ENCODE measurements around the gene PIP4K2C.

The PIP4K2C gene

DNA sequence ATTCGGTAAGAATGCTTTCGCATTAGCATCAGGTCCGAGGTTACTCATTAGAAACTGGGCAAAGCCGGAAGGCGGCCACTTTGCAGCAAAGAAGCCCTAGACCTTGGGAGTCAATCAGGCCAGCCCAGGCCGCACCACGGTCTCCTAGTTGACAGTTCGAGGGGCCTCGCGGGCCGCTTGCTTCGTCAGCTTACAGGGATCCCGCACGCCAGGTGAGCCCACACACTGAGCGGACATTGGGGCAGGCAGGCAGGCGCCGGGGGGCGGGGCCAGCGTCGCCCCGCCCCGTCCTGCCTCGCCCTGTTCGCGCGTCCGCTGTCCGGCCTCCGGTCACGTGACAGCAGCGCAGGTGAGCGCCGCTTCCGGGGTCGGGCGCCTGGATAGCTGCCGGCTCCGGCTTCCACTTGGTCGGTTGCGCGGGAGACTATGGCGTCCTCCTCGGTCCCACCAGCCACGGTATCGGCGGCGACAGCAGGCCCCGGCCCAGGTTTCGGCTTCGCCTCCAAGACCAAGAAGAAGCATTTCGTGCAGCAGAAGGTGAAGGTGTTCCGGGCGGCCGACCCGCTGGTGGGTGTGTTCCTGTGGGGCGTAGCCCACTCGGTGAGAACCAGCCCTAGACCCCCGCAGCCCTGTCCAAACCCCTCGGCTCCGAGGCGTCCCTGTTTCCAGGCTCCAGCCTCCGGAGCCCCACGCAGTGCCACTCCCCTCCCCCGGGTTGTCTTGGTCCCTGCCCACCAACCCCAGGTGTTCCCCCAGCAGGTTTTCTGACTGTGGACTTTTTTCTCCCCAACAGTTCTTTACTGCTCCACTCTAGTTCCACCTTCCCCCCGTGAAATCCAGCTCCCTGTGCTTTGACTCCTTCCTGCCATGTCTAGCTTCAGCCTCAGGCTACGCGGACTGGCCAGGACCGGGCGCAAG lies at the start of gene PIP4K2C:
Gene PIP4K2C, plus strand, starts transcription at position 329 of the 918 bp plus-strand sequence. Its CDS starts 98 bp downstream, at position 427.
- DNase-seq (ENCODE audit: low read depth in 2 of 2), result peak; percentile 41 to 52

GRCh38 chr12:57541717-57542116 lies 49.3 kb upstream of the PIP4K2C start:
- DNase-seq (ENCODE audit: low read depth in 2 of 2), result no peak

- no peak for DNase-seq (ENCODE audit: low read depth in 2 of 2)
Measured at GRCh38 chr12:57543581-57543980, 47.4 kb upstream of the PIP4K2C start.

DNA sequence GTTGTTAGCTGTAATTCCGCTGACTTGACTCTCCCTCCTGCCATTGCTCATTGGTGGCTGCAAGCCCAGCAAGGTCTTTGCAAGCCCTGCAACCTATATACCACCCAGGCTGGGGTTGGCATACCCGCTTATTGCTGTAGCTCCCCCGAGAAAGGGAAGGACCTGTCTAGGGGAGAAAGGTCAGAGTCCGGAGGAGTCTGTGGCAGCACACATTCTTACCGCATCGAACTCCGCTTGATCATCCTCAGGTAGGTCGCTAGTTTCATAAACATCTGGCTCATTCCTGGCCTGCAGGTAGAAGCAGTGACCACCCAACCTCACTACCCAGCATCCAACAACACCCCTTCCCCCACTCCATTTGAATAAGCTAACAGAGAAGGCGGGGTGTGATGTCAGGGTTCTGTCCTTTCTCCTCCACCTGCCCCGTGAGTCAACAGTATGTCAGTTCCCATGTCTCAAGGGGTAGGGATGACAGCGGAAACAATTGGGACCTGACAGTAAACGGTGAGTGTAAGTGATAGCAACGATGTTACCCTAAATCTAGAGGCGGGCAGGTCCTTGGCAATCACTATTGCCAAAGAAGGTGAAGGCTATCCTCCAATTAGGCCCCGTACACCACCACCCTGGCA lies 45.1 kb upstream of the PIP4K2C start:
- DNase-seq (ENCODE audit: low read depth in 2 of 2), result no peak

GRCh38 chr12:57546438-57547287 lies 44.3 kb upstream of the PIP4K2C start, which contains the start of gene DCTN2:
Gene DCTN2 (minus strand): TSS chr12:57547192. CDS start chr12:57547063, 129 bp downstream.
- peak; percentile 80 to 88 for DNase-seq (ENCODE audit: low read depth in 2 of 2)

- no peak for DNase-seq (ENCODE audit: low read depth in 2 of 2)
Measured at GRCh38 chr12:57547288-57548012, 43.5 kb upstream of the PIP4K2C start.

- no peak for DNase-seq (ENCODE audit: low read depth in 2 of 2)
Measured at GRCh38 chr12:57548013-57548315, 43.0 kb upstream of the PIP4K2C start.

DNA sequence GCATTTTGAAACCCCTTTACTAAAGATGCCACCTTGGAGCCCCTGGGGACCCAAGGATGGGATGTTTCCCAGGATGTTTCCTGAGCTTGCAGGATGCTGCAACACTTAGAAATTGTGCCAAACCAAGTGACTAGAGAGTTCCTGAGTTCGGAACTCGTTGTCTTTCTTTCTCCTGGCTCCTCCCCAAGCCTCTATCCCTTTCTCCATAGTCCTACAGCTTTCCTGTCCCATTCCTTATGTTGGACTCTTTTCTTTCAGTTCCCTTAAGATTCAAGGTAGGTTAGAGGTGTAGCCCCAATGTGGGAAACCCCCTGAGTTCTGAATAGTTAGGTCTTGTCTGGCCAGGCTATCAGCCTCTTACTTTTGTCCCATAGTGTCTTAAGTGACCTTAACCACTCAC lies 42.5 kb upstream of the PIP4K2C start:
- no peak for DNase-seq (ENCODE audit: low read depth in 2 of 2)

GRCh38 chr12:57549203-57549908 lies 41.6 kb upstream of the PIP4K2C start:
- DNase-seq (ENCODE audit: low read depth in 2 of 2), result no peak

- peak; percentile 14 to 15 for DNase-seq (ENCODE audit: low read depth in 2 of 2)
Measured at GRCh38 chr12:57549909-57550640, 40.9 kb upstream of the PIP4K2C start, which contains the start of gene KIF5A. Gene KIF5A (plus strand): TSS chr12:57550044. CDS start chr12:57550272, 228 bp downstream.

- DNase-seq (ENCODE audit: low read depth in 2 of 2), result no peak
Measured at GRCh38 chr12:57550641-57551549, 40.1 kb upstream of the PIP4K2C start.

GRCh38 chr12:57551637-57552305 lies 39.2 kb upstream of the PIP4K2C start:
- no peak for DNase-seq (ENCODE audit: low read depth in 2 of 2)

GRCh38 chr12:57552306-57552651 lies 38.7 kb upstream of the PIP4K2C start:
- no peak for DNase-seq (ENCODE audit: low read depth in 2 of 2)

DNA sequence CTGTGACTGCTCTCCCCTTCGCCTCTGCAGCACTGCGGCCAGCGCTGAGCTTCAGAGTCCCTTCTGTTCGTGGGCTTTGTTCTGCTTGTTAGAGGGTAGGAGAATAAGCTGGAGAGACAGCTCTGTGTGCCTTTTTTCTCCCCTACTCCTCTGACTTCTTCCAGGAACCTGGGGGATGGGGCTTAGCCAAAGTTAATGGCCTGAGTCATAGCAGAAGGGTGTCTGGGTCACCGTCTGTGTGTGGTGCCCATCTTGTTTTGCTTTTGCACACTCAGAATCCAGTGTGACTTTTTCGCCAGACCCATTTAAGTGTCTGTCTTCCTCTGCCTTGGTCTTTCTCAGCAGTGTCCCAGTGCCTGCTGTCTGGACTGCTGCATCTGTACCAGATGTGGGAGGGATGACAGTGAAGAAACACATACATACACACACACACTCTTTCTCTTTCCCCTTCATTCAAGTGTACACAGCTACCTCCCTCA lies 38.1 kb upstream of the PIP4K2C start:
- DNase-seq (ENCODE audit: low read depth in 2 of 2), result no peak

DNA sequence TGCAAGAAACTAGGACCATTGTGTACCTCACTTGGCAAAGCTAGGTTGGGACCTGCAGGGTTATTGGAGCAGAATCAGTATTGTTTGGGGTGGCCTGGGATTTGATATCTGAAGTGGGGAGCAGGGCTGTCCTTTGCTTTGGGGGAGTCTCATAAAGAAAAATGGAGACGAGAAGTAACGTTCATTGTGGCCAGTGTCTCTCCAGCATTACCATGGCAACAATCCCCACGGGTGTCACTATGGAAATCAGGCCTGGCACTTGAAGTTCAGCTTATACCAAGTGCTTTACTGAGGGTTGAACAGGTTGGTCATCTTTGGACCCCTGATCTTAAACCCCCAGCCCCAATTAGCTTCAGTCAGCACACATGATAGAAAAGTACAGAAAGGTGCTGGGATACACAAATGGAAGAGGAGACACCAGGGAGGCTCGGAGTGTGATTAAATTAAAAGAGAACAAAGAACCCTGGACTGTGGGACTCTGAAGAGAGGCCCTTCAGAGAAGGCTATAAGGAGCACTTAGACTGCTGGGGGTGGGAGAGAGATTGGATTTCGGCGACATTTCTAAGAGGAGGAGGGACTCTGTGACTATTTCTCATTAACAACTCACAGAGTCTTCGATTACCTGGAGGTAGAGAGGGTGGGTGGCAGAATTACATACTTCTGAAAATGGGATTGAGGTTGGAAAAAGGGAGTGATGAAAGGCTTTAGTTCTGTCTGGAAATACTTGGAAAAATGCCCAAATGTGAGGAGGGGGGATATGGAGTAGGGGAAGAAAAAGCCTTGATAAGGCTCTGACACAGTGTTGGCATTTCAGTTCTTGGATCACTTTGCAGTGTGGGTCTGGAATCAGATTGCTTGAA lies 37.4 kb upstream of the PIP4K2C start:
- DNase-seq (ENCODE audit: low read depth in 2 of 2), result no peak

DNA sequence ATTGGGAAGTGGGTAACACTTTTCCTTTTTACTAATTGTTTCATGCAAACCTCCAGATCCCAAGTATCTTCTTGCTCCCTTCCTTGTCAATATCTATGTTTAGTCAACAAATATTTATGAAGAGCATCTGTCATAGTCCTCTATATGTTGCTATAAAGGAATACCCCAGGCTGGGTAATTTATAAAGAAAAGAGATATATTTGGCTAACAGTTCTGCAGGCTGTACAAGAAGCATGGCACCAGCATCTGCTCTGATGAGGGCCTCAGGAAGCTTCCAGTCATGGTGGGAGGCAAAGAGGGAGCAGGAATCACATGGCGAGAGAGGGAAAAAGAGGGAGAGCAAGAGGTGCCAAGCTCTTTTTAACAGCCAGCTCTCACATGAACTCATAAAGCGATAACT lies 36.5 kb upstream of the PIP4K2C start:
- no peak for DNase-seq (ENCODE audit: low read depth in 2 of 2)

DNA sequence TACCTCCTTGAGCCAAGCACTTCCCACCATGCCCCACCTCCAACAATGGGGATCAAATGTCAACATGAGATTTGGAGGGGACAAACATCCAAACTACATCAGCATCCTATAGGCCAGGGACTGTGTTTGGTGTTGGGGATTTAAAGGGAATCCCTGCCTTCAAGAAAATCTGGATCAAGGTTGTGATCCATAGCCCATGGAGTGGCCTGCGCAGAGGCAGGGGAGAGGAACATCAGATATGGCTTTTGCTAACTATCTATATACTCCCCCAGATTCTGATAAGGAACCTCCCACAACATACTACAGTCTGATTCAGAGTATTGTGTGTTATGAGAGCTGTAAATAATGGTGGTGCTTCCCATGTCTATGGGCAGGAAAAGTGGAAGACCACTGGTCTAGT lies 36.1 kb upstream of the PIP4K2C start:
- no peak for DNase-seq (ENCODE audit: low read depth in 2 of 2)
